NT2/D1 (cell line): ENCODE results near the gene IL20.

Experiments
- SUZ12 ChIP-seq: IDR thresholded peaks from 2 replicates; pipeline ENCODE4 v1.6.1; 2011; ENCODE audit not compliant: insufficient read length, insufficient read depth; ENCODE audit errors: extremely low read depth
- YY1 ChIP-seq: IDR thresholded peaks from 2 replicates; pipeline ENCODE4 v1.6.1; 2011; ENCODE audit not compliant: insufficient read length, insufficient read depth
- ZNF274 ChIP-seq: IDR thresholded peaks from 2 replicates; pipeline ENCODE4 v1.6.1; 2011; ENCODE audit warnings: mild to moderate bottlenecking, low read depth, low read length

- TF ChIP-seq YY1 (no peak), ZNF274 (no peak), SUZ12 (no peak)
These were observed 27.0 kb downstream of the IL20 start for GRCh38 chr1:206892351-206892984.
